ENCODE data around the gene SRP68. TPM values are rescaled to one million over a fixed set of nuclear protein-coding genes. Genes with fewer than 3 reads are reported as not detected.

Gene SRP68
- total and polyA plus RNA-seq, 2 of the 4 experiments (the other 2 are of a cell fraction): 47.1 to 82.6 TPM

DNA sequence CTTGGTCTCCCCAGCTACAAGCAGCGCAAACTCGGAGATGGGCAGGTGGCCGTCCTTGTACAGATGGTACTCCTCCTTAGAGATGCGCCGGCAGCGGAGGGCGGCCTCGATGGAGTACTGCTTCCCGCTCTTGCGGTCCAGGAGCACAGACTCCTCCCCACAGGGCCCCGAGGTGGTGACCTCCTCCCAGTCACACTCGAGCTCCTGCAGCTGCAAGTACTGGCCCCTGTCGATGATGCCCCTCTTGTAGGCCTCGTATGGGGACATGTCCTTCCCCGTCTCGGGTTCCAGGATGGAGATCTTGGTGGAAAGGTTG lies 64.5 kb downstream of the SRP68 start:
- H3K79me1 ChIP-seq (ENCODE audit: low read depth in 1 of 2, low read length in 2 of 2): peaks cover 0 to 3% of the 10 kb centered on the region in 2 experiments; a peak in 1 of 4 replicates
- no peak overlapping the region for H4K8ac ChIP-seq (ENCODE audit: low read depth in 2 of 2, low read length in 2 of 2)
- H4K20me1 ChIP-seq (ENCODE audit: insufficient read depth, low read length): no peaks in the 10 kb centered on the region
- H2BK20ac ChIP-seq (ENCODE audit: low read depth, low read length): no peak overlapping the region
- H2AFZ ChIP-seq (replicated peaks; ENCODE audit: low read length, poor library complexity): no peak overlapping the region
- no peaks in the 10 kb centered on the region for H3K36me3 ChIP-seq (ENCODE audit: control insufficient read depth, insufficient read depth, low read length)
- DNase-seq (no peak), ATAC-seq (ENCODE audit: low read depth) (no peak)
- TF ChIP-seq MXI1 (IDR thresholded peaks at IDR 0.05; ENCODE audit: borderline replicate concordance, low read depth, low read length) (no peak), FOS (IDR thresholded peaks at IDR 0.05; ENCODE audit: low read depth, low read length) (no peak), POLR2A (IDR thresholded peaks at IDR 0.05; ENCODE audit: low read depth, low read length) (no peak), MAFK (IDR thresholded peaks at IDR 0.05; ENCODE audit: low read depth, low read length) (no peak), CEBPB (IDR thresholded peaks at IDR 0.05; ENCODE audit: low read depth, low read length) (no peak), SMC3 (IDR thresholded peaks at IDR 0.05; ENCODE audit: low read depth, low read length) (no peak), BHLHE40 (IDR thresholded peaks at IDR 0.05; ENCODE audit: low read depth, low read length) (no peak), RCOR1 (IDR thresholded peaks at IDR 0.05; ENCODE audit: insufficient replicate concordance, low read length) (no peak), ELK1 (IDR thresholded peaks at IDR 0.05; ENCODE audit: borderline replicate concordance, low read depth, low read length) (no peak), NFE2L2 (IDR thresholded peaks at IDR 0.05; ENCODE audit: low read depth, low read length) (no peak), RAD21 (IDR thresholded peaks at IDR 0.05; ENCODE audit: low read length) (no peak)
- H3K9ac ChIP-seq (ENCODE audit: low read depth, low read length): no peak overlapping the region
- peaks cover 7% of the 10 kb centered on the region for H3K4me1 ChIP-seq (ENCODE audit: control insufficient read depth, insufficient read depth, low read length)
- ChIA-PET POLR2A (ENCODE audit: unreplicated experiment) (no interaction called here), CTCF (no interaction called here)
- H3K18ac ChIP-seq (ENCODE audit: low read depth, low read length): no peak overlapping the region
- in situ Hi-C loops (cut with MboI; ENCODE audit: low sequenced_read_pairs) (loop anchor here (5.0 kb wide), 1 partner anchor 96 kb away; no protein-coding TSS in a partner anchor), intact Hi-C loops (cut with micrococcal nuclease) (loop anchor here (5.0 kb wide), 1 partner anchor 289 kb away; no protein-coding TSS in a partner anchor), dilution Hi-C loops (cut with HindIII; ENCODE audit: low sequenced_read_pairs, unreplicated experiment) (no loop called here)
- no peak overlapping the region for H2BK15ac ChIP-seq (ENCODE audit: low read depth, low read length)
- H4K5ac ChIP-seq (ENCODE audit: low read depth, low read length): no peak overlapping the region
- H3K4ac ChIP-seq (ENCODE audit: low read depth, low read length): no peak overlapping the region
- no TSS peak for BruUV-seq (replicated peaks)
- H3K9me3 ChIP-seq (ENCODE audit: control insufficient read depth, insufficient read depth, low read length): no peaks in the 10 kb centered on the region
- H4K91ac ChIP-seq (ENCODE audit: insufficient read depth, low read depth, low read length): no peak overlapping the region
- H3K4me3 ChIP-seq (ENCODE audit: insufficient read depth, low read depth, low read length): no peak overlapping the region
- H2AK9ac ChIP-seq (replicated peaks; ENCODE audit: low read depth, low read length, poor library complexity): no peak overlapping the region
- no peak overlapping the region for H2BK120ac ChIP-seq (ENCODE audit: low read depth, low read length)
- no peak overlapping the region for H3K27ac ChIP-seq (ENCODE audit: insufficient read depth, low read length)
- H3K4me2 ChIP-seq (ENCODE audit: low read depth, low read length): no peak overlapping the region
- no peaks in the 10 kb centered on the region for H3K9me1 ChIP-seq (ENCODE audit: insufficient read depth, low read length)
- no peaks in the 10 kb centered on the region for H3K27me3 ChIP-seq (ENCODE audit: control insufficient read depth, insufficient read depth, low read length)
- no peak overlapping the region for H3K23ac ChIP-seq (ENCODE audit: low read depth, low read length)
- no peak overlapping the region for H2AK5ac ChIP-seq (ENCODE audit: low read depth, low read length)
- WGBS, 2 experiments (ENCODE audit: extremely low coverage in 2 of 2, insufficient read length in 1 of 2): 95% methylated on average over 7 of the region's 16 CpGs; no CpG with 5 or more reads in 1 of the 2 experiments
- H3K14ac ChIP-seq (replicated peaks; ENCODE audit: low read depth, low read length): no peak overlapping the region
- no peak overlapping the region for H3K56ac ChIP-seq (ENCODE audit: extremely low read depth, insufficient read depth, low read length)
- no peak overlapping the region for H2BK5ac ChIP-seq (ENCODE audit: low read depth, low read length, poor library complexity, severe bottlenecking)

All from IMR-90 (cell line).